WTC11 (cell line): ENCODE measurements around the gene SAMHD1. TPM values are rescaled to one million over a fixed set of nuclear protein-coding genes. Genes with fewer than 3 reads are reported as not detected.

Experiments used
- ATAC-seq: fragments of 200-7000 bp; cut with Tn5 transposase; 2 replicates; pipeline ENCODE4 v1.10.0; 2021; ENCODE audit warnings: mild to moderate bottlenecking, moderate library complexity
- CTCF ChIA-PET: fragments of 300-600 bp; sonication (Branson Sonifier 250); formaldehyde crosslinking; loops from one replicate; lab custom pipeline; 2021; ENCODE audit warnings: antibody characterized with exemption; lab: Charles Lee
- POLR2A ChIA-PET: fragments of 350-600 bp; sonication (Branson Sonifier 250); formaldehyde crosslinking; loops from one replicate; lab custom pipeline; 2021; ENCODE audit warnings: antibody characterized with exemption; lab: Charles Lee
- DNase-seq: peaks from one replicate; pipeline ENCODE4 v3.0.0; 2021; ENCODE audit warnings: low spot score
- H3K27ac Mint-ChIP-seq: 2 replicates; pipeline ENCODE4 v1.8.0; 2021; ENCODE audit warnings: mixed read lengths
- H3K27me3 Mint-ChIP-seq: 2 replicates; pipeline ENCODE4 v1.8.0; 2021; ENCODE audit warnings: low read depth, mild to moderate bottlenecking, moderate library complexity, mixed read lengths
- H3K36me3 Mint-ChIP-seq: 2 replicates; pipeline ENCODE4 v1.8.0; 2021; ENCODE audit warnings: mixed read lengths
- H3K4me1 Mint-ChIP-seq: 2 replicates; pipeline ENCODE4 v1.8.0; 2022; ENCODE audit warnings: mixed read lengths
- H3K4me3 Mint-ChIP-seq: 2 replicates; pipeline ENCODE4 v1.8.0; 2021; ENCODE audit warnings: mild to moderate bottlenecking, moderate library complexity, mixed read lengths
- H3K9me3 Mint-ChIP-seq: 2 replicates; pipeline ENCODE4 v1.8.0; 2021; ENCODE audit warnings: mixed read lengths
- ATF1 ChIP-seq: sonication (generic); formaldehyde crosslinking; IDR thresholded peaks from 2 replicates; pipeline ENCODE4 v1.8.1; 2023; ENCODE audit warnings: mild to moderate bottlenecking, moderate library complexity, missing genetic modification reagents
- CBFB ChIP-seq: sonication (generic); formaldehyde crosslinking; IDR thresholded peaks from 2 replicates; pipeline ENCODE4 v1.8.1; 2022; ENCODE audit warnings: mild to moderate bottlenecking, low read depth, missing genetic modification reagents
- FOXK1 ChIP-seq: sonication (generic); formaldehyde crosslinking; IDR thresholded peaks from 2 replicates; pipeline ENCODE4 v1.8.0; 2022; ENCODE audit warnings: mild to moderate bottlenecking, moderate library complexity, missing genetic modification reagents
- GTF2I ChIP-seq: fragments of 250-450 bp; sonication (Bioruptor Pico); conservative IDR thresholded peaks from 2 replicates; pipeline ENCODE4 v1.4.0; 2021; ENCODE audit warnings: mild to moderate bottlenecking
- HMGA2 ChIP-seq: fragments of 250-450 bp; sonication (Bioruptor Pico); IDR thresholded peaks from 2 replicates; pipeline ENCODE4 v1.4.0; 2021; ENCODE audit warnings: mild to moderate bottlenecking, moderate library complexity
- JAZF1 ChIP-seq: fragments of 250-450 bp; sonication (Bioruptor Pico); IDR thresholded peaks from 2 replicates; pipeline ENCODE4 v1.9.0; 2021; ENCODE audit warnings: moderate library complexity, mild to moderate bottlenecking, inconsistent platforms
- JUN ChIP-seq: sonication (generic); formaldehyde crosslinking; IDR thresholded peaks from 2 replicates; pipeline ENCODE4 v1.8.0; 2023; ENCODE audit warnings: mild to moderate bottlenecking, missing genetic modification reagents
- NFYB ChIP-seq: sonication (generic); formaldehyde crosslinking; conservative IDR thresholded peaks from 2 replicates; pipeline ENCODE4 v1.8.0; 2022; ENCODE audit warnings: low read depth, missing genetic modification reagents
- NR2C2 ChIP-seq: sonication (generic); formaldehyde crosslinking; IDR thresholded peaks from 2 replicates; pipeline ENCODE4 v1.8.0; 2022; ENCODE audit warnings: mild to moderate bottlenecking, missing genetic modification reagents
- OVOL2 ChIP-seq: fragments of 250-450 bp; sonication (Bioruptor Pico); IDR thresholded peaks from 2 replicates; pipeline ENCODE4 v1.9.0; 2021; ENCODE audit warnings: mild to moderate bottlenecking, borderline replicate concordance
- SOX15 ChIP-seq: fragments of 250-450 bp; sonication (Bioruptor Pico); IDR thresholded peaks from 2 replicates; pipeline ENCODE4 v1.9.0; 2021; ENCODE audit warnings: mild to moderate bottlenecking
- TCF7 ChIP-seq: sonication (generic); formaldehyde crosslinking; IDR thresholded peaks from 2 replicates; pipeline ENCODE4 v1.8.0; 2022; ENCODE audit warnings: mild to moderate bottlenecking, low read depth, missing genetic modification reagents, moderate library complexity
- ZBTB21 ChIP-seq: sonication (generic); formaldehyde crosslinking; IDR thresholded peaks from 2 replicates; pipeline ENCODE4 v1.8.1; 2023; ENCODE audit warnings: mild to moderate bottlenecking, missing genetic modification reagents, borderline replicate concordance
- total RNA-seq: library from RNA; stranded (reverse); gene quantifications from 3 replicates; pipeline ENCODE4 v1.2.3, GENCODE V29; 2021
- TF ChIP-seq, protein P1 (sequence below): sonication (generic); formaldehyde crosslinking; IDR thresholded peaks from 2 replicates; pipeline ENCODE4 v1.8.1; 2022; ENCODE audit warnings: low read depth, mild to moderate bottlenecking, moderate library complexity, missing genetic modification reagents, borderline replicate concordance
- TF ChIP-seq, protein P2 (sequence below): fragments of 250-450 bp; sonication (Bioruptor Pico); IDR thresholded peaks from 2 replicates; pipeline ENCODE4 v1.9.0; 2021; ENCODE audit warnings: mild to moderate bottlenecking
- TF ChIP-seq, protein P3 (sequence below): sonication (generic); formaldehyde crosslinking; IDR thresholded peaks from 2 replicates; pipeline ENCODE4 v1.8.1; 2023; ENCODE audit warnings: mild to moderate bottlenecking, missing genetic modification reagents, moderate library complexity
- TF ChIP-seq, protein P4 (sequence below): fragments of 250-450 bp; sonication (Bioruptor Pico); IDR thresholded peaks from 2 replicates; pipeline ENCODE4 v1.9.0; 2021; ENCODE audit warnings: mild to moderate bottlenecking, borderline replicate concordance
- TF ChIP-seq, protein P5 (sequence below): sonication (generic); formaldehyde crosslinking; IDR thresholded peaks from 2 replicates; pipeline ENCODE4 v1.8.1; 2023; ENCODE audit warnings: mild to moderate bottlenecking, missing genetic modification reagents, borderline replicate concordance
- TF ChIP-seq, protein P6 (sequence below): sonication (generic); formaldehyde crosslinking; IDR thresholded peaks from 2 replicates; pipeline ENCODE4 v1.8.1; 2023; ENCODE audit warnings: mild to moderate bottlenecking, missing genetic modification reagents, moderate library complexity
- TF ChIP-seq, protein P7 (sequence below): fragments of 250-450 bp; sonication (Bioruptor Pico); IDR thresholded peaks from 2 replicates; pipeline ENCODE4 v1.9.0; 2021; ENCODE audit warnings: mild to moderate bottlenecking

The SAMHD1 gene
- total RNA-seq, 1 experiment from 2014 or later, result 31.0 TPM

DNA sequence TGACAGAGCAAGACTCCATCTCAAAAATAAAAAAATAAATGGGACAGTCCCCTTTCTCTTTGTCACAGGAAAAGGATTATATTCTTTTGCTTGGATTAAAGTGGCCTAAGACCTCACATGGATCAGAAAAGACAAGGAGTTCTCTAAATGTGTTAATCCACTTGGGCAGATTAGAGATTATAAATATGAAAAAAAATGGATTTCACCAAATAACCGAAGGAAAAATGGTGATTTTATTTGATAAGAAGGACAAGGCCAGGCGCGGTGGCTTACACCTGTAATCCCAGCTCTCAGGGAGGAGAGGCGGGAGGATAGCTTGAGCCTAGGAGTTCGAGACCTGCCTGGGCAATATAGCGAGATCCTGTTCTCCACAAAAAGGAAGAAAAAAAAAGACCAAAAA lies 21.8 kb downstream of the SAMHD1 start (continued):
- TF ChIP-seq, protein P1, sequence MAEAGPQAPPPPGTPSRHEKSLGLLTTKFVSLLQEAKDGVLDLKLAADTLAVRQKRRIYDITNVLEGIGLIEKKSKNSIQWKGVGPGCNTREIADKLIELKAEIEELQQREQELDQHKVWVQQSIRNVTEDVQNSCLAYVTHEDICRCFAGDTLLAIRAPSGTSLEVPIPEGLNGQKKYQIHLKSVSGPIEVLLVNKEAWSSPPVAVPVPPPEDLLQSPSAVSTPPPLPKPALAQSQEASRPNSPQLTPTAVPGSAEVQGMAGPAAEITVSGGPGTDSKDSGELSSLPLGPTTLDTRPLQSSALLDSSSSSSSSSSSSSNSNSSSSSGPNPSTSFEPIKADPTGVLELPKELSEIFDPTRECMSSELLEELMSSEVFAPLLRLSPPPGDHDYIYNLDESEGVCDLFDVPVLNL (CRISPR knock-in tag), result no peak
- TF ChIP-seq, protein P2, sequence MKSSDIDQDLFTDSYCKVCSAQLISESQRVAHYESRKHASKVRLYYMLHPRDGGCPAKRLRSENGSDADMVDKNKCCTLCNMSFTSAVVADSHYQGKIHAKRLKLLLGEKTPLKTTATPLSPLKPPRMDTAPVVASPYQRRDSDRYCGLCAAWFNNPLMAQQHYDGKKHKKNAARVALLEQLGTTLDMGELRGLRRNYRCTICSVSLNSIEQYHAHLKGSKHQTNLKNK (CRISPR knock-in tag), result no peak
- TF ChIP-seq NR2C2, result no peak
- no peak for TF ChIP-seq GTF2I
- TF ChIP-seq, all 79 proteins: peak for 0

DNA sequence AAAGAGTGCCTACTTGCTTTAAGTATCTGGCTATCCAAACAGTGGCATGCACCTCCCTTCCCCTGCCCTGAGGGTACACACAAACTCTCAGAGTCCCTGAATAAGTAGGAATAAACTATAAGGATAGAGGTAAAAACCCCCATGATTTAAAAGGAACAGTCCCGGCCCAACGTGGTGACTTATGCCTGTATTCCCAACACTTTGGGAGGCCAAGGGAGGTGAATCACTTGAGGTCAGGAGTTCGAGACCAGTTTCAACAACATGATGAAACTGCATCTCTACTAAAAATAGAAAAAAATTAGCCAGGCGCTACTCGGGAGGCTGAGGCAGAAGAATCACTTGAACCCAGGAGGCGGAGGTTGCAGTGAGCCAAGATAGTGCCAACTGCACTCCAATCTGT lies 22.2 kb downstream of the SAMHD1 start:
- Mint-ChIP-seq H3K9me3 (no peaks in the 10 kb centered on the region), H3K27ac (no peak overlapping the region), H3K36me3 (peaks cover 42% of the 10 kb centered on the region), H3K4me1 (peaks cover 4% of the 10 kb centered on the region), H3K4me3 (no peak overlapping the region), H3K27me3 (no peaks in the 10 kb centered on the region)
- TF ChIP-seq, protein P3, sequence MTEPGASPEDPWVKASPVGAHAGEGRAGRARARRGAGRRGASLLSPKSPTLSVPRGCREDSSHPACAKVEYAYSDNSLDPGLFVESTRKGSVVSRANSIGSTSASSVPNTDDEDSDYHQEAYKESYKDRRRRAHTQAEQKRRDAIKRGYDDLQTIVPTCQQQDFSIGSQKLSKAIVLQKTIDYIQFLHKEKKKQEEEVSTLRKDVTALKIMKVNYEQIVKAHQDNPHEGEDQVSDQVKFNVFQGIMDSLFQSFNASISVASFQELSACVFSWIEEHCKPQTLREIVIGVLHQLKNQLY, result no peak
- TF ChIP-seq NFYB (CRISPR knock-in tag), result no peak
- TF ChIP-seq ATF1 (CRISPR knock-in tag), result no peak
- TF ChIP-seq ZBTB21 (CRISPR knock-in tag), result no peak
- no peak for TF ChIP-seq SOX15 (CRISPR knock-in tag)
- TF ChIP-seq FOXK1, result no peak
- no peak for TF ChIP-seq JUN
- no peak for DNase-seq
- CTCF ChIA-PET, result interaction anchor here (1.5 kb wide), 1 partner anchor 9 kb away, joined by 5 read pairs; no protein-coding TSS in a partner anchor
- no peak for ATAC-seq
- POLR2A ChIA-PET, result no interaction called here

DNA sequence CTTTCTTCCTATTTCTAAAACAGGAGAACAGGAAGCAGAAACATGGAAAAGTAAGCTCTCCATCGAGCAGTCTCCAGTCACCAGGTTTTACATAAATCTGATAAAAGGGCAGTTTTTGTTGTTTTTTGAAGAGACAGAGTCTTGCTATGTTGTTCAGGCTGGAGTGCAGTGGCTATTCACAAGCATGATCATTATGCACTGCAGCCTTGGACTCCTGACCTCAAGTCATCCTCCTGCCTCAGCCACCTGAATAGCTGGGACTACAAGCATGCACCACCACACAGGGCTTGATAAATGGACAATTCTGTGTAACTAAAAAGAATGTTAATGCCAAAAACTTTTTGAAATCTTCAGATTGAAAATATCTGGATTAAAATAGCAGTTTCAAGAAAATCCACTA lies 23.8 kb downstream of the SAMHD1 start:
- Mint-ChIP-seq H3K9me3 (no peaks in the 10 kb centered on the region), H3K4me3 (no peak overlapping the region), H3K36me3 (peaks cover 38% of the 10 kb centered on the region), H3K27me3 (no peaks in the 10 kb centered on the region), H3K4me1 (peaks cover 11% of the 10 kb centered on the region), H3K27ac (no peak overlapping the region)
- DNase-seq, result no peak
- CTCF ChIA-PET, result interaction anchor here (1.5 kb wide), 1 partner anchor 8 kb away, joined by 5 read pairs; no protein-coding TSS in a partner anchor
- POLR2A ChIA-PET, result no interaction called here
- ATAC-seq, result no peak
- TF ChIP-seq HMGA2 (CRISPR knock-in tag), result no peak
- TF ChIP-seq FOXK1, result no peak
- TF ChIP-seq, protein P4, sequence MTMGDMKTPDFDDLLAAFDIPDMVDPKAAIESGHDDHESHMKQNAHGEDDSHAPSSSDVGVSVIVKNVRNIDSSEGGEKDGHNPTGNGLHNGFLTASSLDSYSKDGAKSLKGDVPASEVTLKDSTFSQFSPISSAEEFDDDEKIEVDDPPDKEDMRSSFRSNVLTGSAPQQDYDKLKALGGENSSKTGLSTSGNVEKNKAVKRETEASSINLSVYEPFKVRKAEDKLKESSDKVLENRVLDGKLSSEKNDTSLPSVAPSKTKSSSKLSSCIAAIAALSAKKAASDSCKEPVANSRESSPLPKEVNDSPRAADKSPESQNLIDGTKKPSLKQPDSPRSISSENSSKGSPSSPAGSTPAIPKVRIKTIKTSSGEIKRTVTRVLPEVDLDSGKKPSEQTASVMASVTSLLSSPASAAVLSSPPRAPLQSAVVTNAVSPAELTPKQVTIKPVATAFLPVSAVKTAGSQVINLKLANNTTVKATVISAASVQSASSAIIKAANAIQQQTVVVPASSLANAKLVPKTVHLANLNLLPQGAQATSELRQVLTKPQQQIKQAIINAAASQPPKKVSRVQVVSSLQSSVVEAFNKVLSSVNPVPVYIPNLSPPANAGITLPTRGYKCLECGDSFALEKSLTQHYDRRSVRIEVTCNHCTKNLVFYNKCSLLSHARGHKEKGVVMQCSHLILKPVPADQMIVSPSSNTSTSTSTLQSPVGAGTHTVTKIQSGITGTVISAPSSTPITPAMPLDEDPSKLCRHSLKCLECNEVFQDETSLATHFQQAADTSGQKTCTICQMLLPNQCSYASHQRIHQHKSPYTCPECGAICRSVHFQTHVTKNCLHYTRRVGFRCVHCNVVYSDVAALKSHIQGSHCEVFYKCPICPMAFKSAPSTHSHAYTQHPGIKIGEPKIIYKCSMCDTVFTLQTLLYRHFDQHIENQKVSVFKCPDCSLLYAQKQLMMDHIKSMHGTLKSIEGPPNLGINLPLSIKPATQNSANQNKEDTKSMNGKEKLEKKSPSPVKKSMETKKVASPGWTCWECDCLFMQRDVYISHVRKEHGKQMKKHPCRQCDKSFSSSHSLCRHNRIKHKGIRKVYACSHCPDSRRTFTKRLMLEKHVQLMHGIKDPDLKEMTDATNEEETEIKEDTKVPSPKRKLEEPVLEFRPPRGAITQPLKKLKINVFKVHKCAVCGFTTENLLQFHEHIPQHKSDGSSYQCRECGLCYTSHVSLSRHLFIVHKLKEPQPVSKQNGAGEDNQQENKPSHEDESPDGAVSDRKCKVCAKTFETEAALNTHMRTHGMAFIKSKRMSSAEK (CRISPR knock-in tag), result no peak
- no peak for TF ChIP-seq TCF7 (CRISPR knock-in tag)
- no peak for TF ChIP-seq JAZF1 (CRISPR knock-in tag)
- TF ChIP-seq, protein P5, sequence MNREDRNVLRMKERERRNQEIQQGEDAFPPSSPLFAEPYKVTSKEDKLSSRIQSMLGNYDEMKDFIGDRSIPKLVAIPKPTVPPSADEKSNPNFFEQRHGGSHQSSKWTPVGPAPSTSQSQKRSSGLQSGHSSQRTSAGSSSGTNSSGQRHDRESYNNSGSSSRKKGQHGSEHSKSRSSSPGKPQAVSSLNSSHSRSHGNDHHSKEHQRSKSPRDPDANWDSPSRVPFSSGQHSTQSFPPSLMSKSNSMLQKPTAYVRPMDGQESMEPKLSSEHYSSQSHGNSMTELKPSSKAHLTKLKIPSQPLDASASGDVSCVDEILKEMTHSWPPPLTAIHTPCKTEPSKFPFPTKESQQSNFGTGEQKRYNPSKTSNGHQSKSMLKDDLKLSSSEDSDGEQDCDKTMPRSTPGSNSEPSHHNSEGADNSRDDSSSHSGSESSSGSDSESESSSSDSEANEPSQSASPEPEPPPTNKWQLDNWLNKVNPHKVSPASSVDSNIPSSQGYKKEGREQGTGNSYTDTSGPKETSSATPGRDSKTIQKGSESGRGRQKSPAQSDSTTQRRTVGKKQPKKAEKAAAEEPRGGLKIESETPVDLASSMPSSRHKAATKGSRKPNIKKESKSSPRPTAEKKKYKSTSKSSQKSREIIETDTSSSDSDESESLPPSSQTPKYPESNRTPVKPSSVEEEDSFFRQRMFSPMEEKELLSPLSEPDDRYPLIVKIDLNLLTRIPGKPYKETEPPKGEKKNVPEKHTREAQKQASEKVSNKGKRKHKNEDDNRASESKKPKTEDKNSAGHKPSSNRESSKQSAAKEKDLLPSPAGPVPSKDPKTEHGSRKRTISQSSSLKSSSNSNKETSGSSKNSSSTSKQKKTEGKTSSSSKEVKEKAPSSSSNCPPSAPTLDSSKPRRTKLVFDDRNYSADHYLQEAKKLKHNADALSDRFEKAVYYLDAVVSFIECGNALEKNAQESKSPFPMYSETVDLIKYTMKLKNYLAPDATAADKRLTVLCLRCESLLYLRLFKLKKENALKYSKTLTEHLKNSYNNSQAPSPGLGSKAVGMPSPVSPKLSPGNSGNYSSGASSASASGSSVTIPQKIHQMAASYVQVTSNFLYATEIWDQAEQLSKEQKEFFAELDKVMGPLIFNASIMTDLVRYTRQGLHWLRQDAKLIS (CRISPR knock-in tag), result no peak
- TF ChIP-seq, protein P6, sequence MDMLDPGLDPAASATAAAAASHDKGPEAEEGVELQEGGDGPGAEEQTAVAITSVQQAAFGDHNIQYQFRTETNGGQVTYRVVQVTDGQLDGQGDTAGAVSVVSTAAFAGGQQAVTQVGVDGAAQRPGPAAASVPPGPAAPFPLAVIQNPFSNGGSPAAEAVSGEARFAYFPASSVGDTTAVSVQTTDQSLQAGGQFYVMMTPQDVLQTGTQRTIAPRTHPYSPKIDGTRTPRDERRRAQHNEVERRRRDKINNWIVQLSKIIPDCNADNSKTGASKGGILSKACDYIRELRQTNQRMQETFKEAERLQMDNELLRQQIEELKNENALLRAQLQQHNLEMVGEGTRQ (CRISPR knock-in tag), result no peak
- no peak for TF ChIP-seq ZBTB21 (CRISPR knock-in tag)
- TF ChIP-seq, protein P7, sequence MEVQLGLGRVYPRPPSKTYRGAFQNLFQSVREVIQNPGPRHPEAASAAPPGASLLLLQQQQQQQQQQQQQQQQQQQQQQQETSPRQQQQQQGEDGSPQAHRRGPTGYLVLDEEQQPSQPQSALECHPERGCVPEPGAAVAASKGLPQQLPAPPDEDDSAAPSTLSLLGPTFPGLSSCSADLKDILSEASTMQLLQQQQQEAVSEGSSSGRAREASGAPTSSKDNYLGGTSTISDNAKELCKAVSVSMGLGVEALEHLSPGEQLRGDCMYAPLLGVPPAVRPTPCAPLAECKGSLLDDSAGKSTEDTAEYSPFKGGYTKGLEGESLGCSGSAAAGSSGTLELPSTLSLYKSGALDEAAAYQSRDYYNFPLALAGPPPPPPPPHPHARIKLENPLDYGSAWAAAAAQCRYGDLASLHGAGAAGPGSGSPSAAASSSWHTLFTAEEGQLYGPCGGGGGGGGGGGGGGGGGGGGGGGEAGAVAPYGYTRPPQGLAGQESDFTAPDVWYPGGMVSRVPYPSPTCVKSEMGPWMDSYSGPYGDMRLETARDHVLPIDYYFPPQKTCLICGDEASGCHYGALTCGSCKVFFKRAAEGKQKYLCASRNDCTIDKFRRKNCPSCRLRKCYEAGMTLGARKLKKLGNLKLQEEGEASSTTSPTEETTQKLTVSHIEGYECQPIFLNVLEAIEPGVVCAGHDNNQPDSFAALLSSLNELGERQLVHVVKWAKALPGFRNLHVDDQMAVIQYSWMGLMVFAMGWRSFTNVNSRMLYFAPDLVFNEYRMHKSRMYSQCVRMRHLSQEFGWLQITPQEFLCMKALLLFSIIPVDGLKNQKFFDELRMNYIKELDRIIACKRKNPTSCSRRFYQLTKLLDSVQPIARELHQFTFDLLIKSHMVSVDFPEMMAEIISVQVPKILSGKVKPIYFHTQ (CRISPR knock-in tag), result no peak
- no peak for TF ChIP-seq SOX15 (CRISPR knock-in tag)
- TF ChIP-seq OVOL2, result no peak
- no peak for TF ChIP-seq CBFB (CRISPR knock-in tag)
